ENCODE data around the gene WBP2NL. TPM values are rescaled to one million over a fixed set of nuclear protein-coding genes. Genes with fewer than 3 reads are reported as not detected.

The WBP2NL gene
- total and polyA plus RNA-seq, 2 of the 8 experiments (the other 6 are each of a cell fraction or from before 2014, with no cell fraction given): not detected

GRCh38 chr22:41963453-41964111 lies 35.0 kb upstream of the WBP2NL start:
- Histone ChIP-seq H3K4me2 (ENCODE audit: insufficient read depth in 1 of 2, low read depth in 2 of 2, low read length in 2 of 2) (peak overlapping the region in 1 of 2 experiments; percentile 9; a peak in 1 of 4 replicates), H4K91ac (replicated peaks; ENCODE audit: insufficient read length, low read length) (no peak overlapping the region), H3K27me3 (replicated peaks in 1 of 4; ENCODE audit: control insufficient read depth in 3 of 4, extremely low read depth in 1 of 4, insufficient read depth in 3 of 4, low read length in 3 of 4) (no peaks in the 10 kb centered on the region), H4K5ac (ENCODE audit: insufficient read length, low read depth, low read length) (no peak overlapping the region), H3K9ac (replicated peaks in 1 of 4; ENCODE audit: extremely low read depth in 1 of 4, low read depth in 3 of 4, low read length in 3 of 4) (no peak overlapping the region), H2BK5ac (ENCODE audit: low read depth, low read length) (no peak overlapping the region), H3K23me2 (ENCODE audit: low read depth, low read length) (no peaks in the 10 kb centered on the region), H3K14ac (ENCODE audit: insufficient read length) (no peak overlapping the region), H3K18ac (ENCODE audit: extremely low read depth, low read length) (no peak overlapping the region; the same call in none of the 2 replicates), H2BK15ac (ENCODE audit: low read length) (no peak overlapping the region), H3K36me3 (ENCODE audit: control insufficient read depth in 2 of 4, insufficient read depth in 4 of 4, low read length in 3 of 4) (no peaks in the 10 kb centered on the region), H3K79me2 (ENCODE audit: control insufficient read depth in 1 of 2, insufficient read depth in 2 of 2, low read length in 2 of 2) (no peaks in the 10 kb centered on the region), H2BK120ac (replicated peaks; ENCODE audit: low read depth, low read length) (no peak overlapping the region), H2AK5ac (ENCODE audit: low read depth, low read length) (no peak overlapping the region), H3K4me3 (ENCODE audit: extremely low read depth in 1 of 4, insufficient read depth in 2 of 4, low read depth in 3 of 4, low read length in 4 of 4) (no peak overlapping the region), H4K20me1 (replicated peaks in 1 of 2; ENCODE audit: control insufficient read depth in 1 of 2, insufficient read depth in 2 of 2, low read length in 2 of 2) (no peaks in the 10 kb centered on the region), H2BK12ac (ENCODE audit: low read depth, low read length) (no peak overlapping the region), H3K27ac (ENCODE audit: low read depth, low read length) (no peak overlapping the region), H4K8ac (ENCODE audit: extremely low read depth, insufficient read depth, low read length) (no peak overlapping the region), H2BK20ac (ENCODE audit: low read length) (no peak overlapping the region), H3K79me1 (ENCODE audit: low read depth, low read length) (no peaks in the 10 kb centered on the region), H2AFZ (ENCODE audit: low read length) (no peak overlapping the region), H3K23ac (ENCODE audit: insufficient read length) (no peak overlapping the region), H3K4ac (replicated peaks; ENCODE audit: insufficient read length, low read depth, low read length) (no peak overlapping the region), H3K4me1 (replicated peaks in 1 of 4; ENCODE audit: control insufficient read depth in 3 of 4, insufficient read depth in 4 of 4, low read length in 3 of 4) (peaks cover 0 to 8% (median 3%) of the 10 kb centered on the region in 4 experiments; a peak in 5 of 7 replicates), H3K9me3 (ENCODE audit: insufficient read depth in 2 of 2, low read depth in 1 of 2, low read length in 1 of 2) (no peaks in the 10 kb centered on the region), H3K56ac (replicated peaks; ENCODE audit: insufficient read length, low read depth, low read length) (no peak overlapping the region)
- DNase-seq (ENCODE audit: low read depth in 1 of 2, low spot score in 2 of 2) (no peak), FAIRE-seq (no peak)
- no peak for TF ChIP-seq HDAC6 (IDR thresholded peaks at IDR 0.05; ENCODE audit: low read depth, low read length)
- no peak for TF ChIP-seq CTCF (IDR thresholded peaks at IDR 0.05; ENCODE audit: control extremely low read depth in 1 of 3, insufficient read depth in 1 of 3, low read depth in 1 of 3, low read length in 3 of 3)
- TF ChIP-seq POLR2A (IDR thresholded peaks at IDR 0.05; ENCODE audit: control extremely low read depth in 1 of 2, low read depth in 2 of 2, low read length in 2 of 2): no peak
- no peak for TF ChIP-seq MAFK (IDR thresholded peaks at IDR 0.05; ENCODE audit: low read depth, low read length)
- TF ChIP-seq RAD21 (IDR thresholded peaks at IDR 0.05 in 1 of 2, conservative IDR thresholded peaks at IDR 0.05 in 1 of 2; ENCODE audit: low read depth in 2 of 2, low read length in 2 of 2): no peak
- 73% methylated on average over 9 of the region's 9 CpGs; no CpG with 5 or more reads in 1 of the 2 experiments for WGBS, 2 experiments (ENCODE audit: extremely low coverage in 1 of 2, insufficient coverage in 1 of 2, insufficient read length in 1 of 2, insufficient replicate concordance in 2 of 2, low coverage in 1 of 2, low lambda C conversion rate in 2 of 2, missing lambda C conversion rate in 1 of 2)
- POLR2A ChIA-PET (ENCODE audit: partially characterized antibody): interaction anchor here (1.3 to 1.7 kb wide), 2 partner anchors 17 to 38 kb away, joined by 3 to 6 read pairs; partner anchors contain the start of gene CENPM
- CTCF ChIA-PET (ENCODE audit: partially characterized antibody): interaction anchor here (0.6 to 10.8 kb wide), 9 partner anchors 12 to 154 kb away, joined by 3 to 116 read pairs (median 3); partner anchors contain the start of genes CENPM, NAGA and NDUFA6

All from H1 (cell line).